Smooth muscle cell (in vitro differentiated cells): ENCODE measurements around the gene HSD11B1L. TPM values are rescaled to one million over a fixed set of nuclear protein-coding genes. Genes with fewer than 3 reads are reported as not detected.
"Not testable (repeated sequence)": the region's sequence is repeated elsewhere in the genome, so short reads cannot be mapped to it uniquely, and the experiment has no call there.

ENCODE experiments used
- DNase-seq: peaks from one replicate; lab custom pipeline; 2025; ENCODE audit not compliant: unreplicated experiment; lab: John Stamatoyannopoulos, UW
- H2AFZ ChIP-seq: fragments of 200-600 bp; sonication (generic); 2 replicates; pipeline ENCODE4 v1.6.0; 2016; ENCODE audit warnings: antibody characterized with exemption, low read depth, mild to moderate bottlenecking
- H3F3A ChIP-seq: fragments of 200-600 bp; sonication (generic); 2 replicates; pipeline ENCODE4 v1.6.0; 2017; ENCODE audit warnings: antibody characterized with exemption, low read depth
- H3K27ac ChIP-seq: fragments of 200-600 bp; sonication (generic); 2 replicates; pipeline ENCODE4 v1.5.1; 2016; ENCODE audit warnings: low read depth, mild to moderate bottlenecking
- H3K27me3 ChIP-seq: fragments of 200-600 bp; sonication (generic); 2 replicates; pipeline ENCODE4 v1.6.1; 2016; ENCODE audit warnings: low read depth, mild to moderate bottlenecking
- H3K36me3 ChIP-seq: fragments of 200-600 bp; sonication (generic); 2 replicates; pipeline ENCODE4 v1.5.1; 2016; ENCODE audit warnings: low read depth
- H3K4me1 ChIP-seq: fragments of 200-600 bp; sonication (generic); 2 replicates; pipeline ENCODE4 v1.5.1; 2016; ENCODE audit warnings: low read depth
- H3K4me2 ChIP-seq: fragments of 200-600 bp; sonication (generic); 2 replicates; pipeline ENCODE4 v1.6.0; 2016; ENCODE audit warnings: mild to moderate bottlenecking
- H3K4me3 ChIP-seq: fragments of 200-600 bp; sonication (generic); 2 replicates; pipeline ENCODE4 v1.5.1; 2016; ENCODE audit warnings: mild to moderate bottlenecking
- H3K79me2 ChIP-seq: fragments of 200-600 bp; sonication (generic); 2 replicates; pipeline ENCODE4 v1.6.0; 2016; ENCODE audit warnings: low read depth, mild to moderate bottlenecking
- H3K9ac ChIP-seq: fragments of 200-600 bp; sonication (generic); 2 replicates; pipeline ENCODE4 v1.6.0; 2016; ENCODE audit warnings: low read depth
- H3K9me3 ChIP-seq: fragments of 200-600 bp; sonication (generic); replicated peaks from 2 replicates; pipeline ENCODE4 v1.5.1; 2016; ENCODE audit warnings: low read depth
- H4K20me1 ChIP-seq: fragments of 200-600 bp; sonication (generic); 2 replicates; pipeline ENCODE4 v1.6.0; 2016; ENCODE audit warnings: low read depth
- whole genome bisulfite sequencing: methylation state at CpG from one replicate; pipeline ENCODE4 v1.1.7; 2016; ENCODE audit warnings: low lambda C conversion rate; 5-methylcytosine and 5-hydroxymethylcytosine counted together
- polyA plus RNA-seq: library from polyadenylated mRNA; unstranded; fragments of >200 nt; fragmentation: Nextera tagmentation; extraction: Ambion mirVana; gene quantifications from 2 replicates; pipeline ENCODE4 v1.2.1, GENCODE V29; 2016
- total RNA-seq: library from RNA; depleted of rRNA; stranded (reverse); fragments of >200 nt; gene quantifications from 2 replicates; pipeline ENCODE4 v1.2.3, GENCODE V29; 2014
- TF ChIP-seq, protein P1 (sequence below): fragments of 200-600 bp; sonication (generic); IDR thresholded peaks from 2 replicates; pipeline ENCODE4 v1.5.1; 2017; ENCODE audit warnings: borderline replicate concordance, mild to moderate bottlenecking, antibody characterized with exemption; ENCODE audit not compliant: insufficient read depth, poor library complexity, severe bottlenecking

HSD11B1L gene
- total and polyA plus RNA-seq, 2 experiments from 2014 or later: 28.0 to 28.4 TPM

DNA sequence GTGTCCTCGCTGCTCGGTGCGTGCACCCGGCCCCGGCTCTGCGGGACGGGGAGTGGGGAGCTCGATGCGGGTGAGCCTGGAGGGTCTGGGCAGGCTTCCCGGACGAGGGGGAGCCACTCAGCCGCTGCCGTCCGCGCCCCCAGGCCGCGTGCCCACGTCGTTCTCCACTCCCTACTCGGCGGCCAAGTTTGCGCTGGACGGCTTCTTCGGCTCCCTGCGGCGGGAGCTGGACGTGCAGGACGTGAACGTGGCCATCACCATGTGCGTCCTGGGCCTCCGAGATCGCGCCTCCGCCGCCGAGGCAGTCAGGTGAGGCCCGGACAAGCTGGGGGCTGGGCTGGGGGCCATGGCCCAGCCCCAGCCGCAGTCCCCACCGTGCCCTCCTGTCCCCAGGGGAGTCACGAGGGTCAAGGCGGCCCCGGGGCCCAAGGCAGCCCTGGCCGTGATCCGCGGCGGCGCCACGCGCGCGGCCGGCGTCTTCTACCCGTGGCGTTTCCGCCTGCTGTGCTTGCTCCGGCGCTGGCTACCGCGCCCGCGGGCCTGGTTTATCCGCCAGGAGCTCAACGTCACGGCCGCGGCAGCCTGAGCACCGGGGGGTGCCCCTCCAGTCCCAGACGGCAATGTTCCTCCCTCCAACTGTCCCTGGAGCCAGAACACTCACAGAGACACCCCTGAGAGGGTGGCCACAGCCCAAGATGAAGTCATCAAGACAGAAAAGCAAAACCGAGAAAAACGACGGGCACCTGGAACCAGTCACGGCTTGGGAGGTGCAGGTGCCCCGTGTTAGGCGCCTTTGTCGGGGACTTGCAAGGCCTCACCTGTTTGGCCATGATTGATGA is 6.8 kb downstream of the HSD11B1L start:
- H3K4me2 ChIP-seq: peak overlapping the region; percentile 82
- peaks cover 20% of the 10 kb centered on the region for H3F3A ChIP-seq
- no peak overlapping the region for H2AFZ ChIP-seq
- WGBS: 75% methylated on average over 74 of the region's 76 CpGs
- TF ChIP-seq, protein P1, sequence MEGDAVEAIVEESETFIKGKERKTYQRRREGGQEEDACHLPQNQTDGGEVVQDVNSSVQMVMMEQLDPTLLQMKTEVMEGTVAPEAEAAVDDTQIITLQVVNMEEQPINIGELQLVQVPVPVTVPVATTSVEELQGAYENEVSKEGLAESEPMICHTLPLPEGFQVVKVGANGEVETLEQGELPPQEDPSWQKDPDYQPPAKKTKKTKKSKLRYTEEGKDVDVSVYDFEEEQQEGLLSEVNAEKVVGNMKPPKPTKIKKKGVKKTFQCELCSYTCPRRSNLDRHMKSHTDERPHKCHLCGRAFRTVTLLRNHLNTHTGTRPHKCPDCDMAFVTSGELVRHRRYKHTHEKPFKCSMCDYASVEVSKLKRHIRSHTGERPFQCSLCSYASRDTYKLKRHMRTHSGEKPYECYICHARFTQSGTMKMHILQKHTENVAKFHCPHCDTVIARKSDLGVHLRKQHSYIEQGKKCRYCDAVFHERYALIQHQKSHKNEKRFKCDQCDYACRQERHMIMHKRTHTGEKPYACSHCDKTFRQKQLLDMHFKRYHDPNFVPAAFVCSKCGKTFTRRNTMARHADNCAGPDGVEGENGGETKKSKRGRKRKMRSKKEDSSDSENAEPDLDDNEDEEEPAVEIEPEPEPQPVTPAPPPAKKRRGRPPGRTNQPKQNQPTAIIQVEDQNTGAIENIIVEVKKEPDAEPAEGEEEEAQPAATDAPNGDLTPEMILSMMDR: no peak
- H3K36me3 ChIP-seq: no peaks in the 10 kb centered on the region
- DNase-seq: no peak
- peaks cover 25% of the 10 kb centered on the region for H3K79me2 ChIP-seq
- no peak overlapping the region for H3K9ac ChIP-seq
- peaks cover 28% of the 10 kb centered on the region for H4K20me1 ChIP-seq
- peak overlapping the region; percentile 58 for H3K4me3 ChIP-seq
- H3K9me3 ChIP-seq: no peaks in the 10 kb centered on the region
- H3K4me1 ChIP-seq: peaks cover 10% of the 10 kb centered on the region
- no peak overlapping the region for H3K27ac ChIP-seq
- H3K27me3 ChIP-seq: no peaks in the 10 kb centered on the region

DNA sequence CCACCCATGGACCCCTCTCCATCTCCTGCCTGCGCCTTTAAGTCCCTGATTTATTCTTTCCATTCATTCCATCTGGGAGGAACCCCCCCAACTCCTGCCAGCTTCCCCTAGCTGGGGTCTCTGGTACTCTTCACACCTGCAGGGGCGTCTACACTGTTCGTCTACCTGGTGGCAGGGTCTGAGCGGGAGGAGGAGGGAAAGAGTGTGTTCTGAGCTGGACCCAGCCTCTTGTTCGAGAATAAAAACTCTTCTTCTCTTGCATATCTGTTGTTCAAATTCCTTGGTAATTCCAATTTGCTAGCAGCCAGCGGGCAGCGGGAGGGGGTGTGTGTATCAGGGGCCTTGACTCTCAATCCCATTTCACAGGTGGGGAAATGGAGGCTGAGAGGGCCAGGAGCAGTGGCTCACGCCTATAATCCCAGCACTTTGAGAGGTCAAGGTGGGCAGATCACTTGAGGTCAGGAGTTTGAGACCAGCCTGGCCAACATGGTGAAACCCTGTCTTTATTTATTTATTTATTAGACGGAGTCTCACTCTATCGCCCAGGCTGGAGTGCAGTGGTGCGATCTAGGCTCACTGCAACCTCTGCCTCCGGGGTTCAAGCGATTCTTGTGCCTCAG is 7.5 kb downstream of the HSD11B1L start:
- not testable (repeated sequence) for H3K27me3 ChIP-seq, H3K4me3 ChIP-seq, H2AFZ ChIP-seq, H3K27ac ChIP-seq, H3K4me2 ChIP-seq, H3K36me3 ChIP-seq, DNase-seq, H3K9me3 ChIP-seq, H3K9ac ChIP-seq
- Histone ChIP-seq H3K79me2 (peaks cover 33% of the 10 kb centered on the region), H3K4me1 (peaks cover 10% of the 10 kb centered on the region), H4K20me1 (peaks cover 36% of the 10 kb centered on the region), H3F3A (peaks cover 20% of the 10 kb centered on the region)
- 95% methylated on average over 13 of the region's 13 CpGs for WGBS

DNA sequence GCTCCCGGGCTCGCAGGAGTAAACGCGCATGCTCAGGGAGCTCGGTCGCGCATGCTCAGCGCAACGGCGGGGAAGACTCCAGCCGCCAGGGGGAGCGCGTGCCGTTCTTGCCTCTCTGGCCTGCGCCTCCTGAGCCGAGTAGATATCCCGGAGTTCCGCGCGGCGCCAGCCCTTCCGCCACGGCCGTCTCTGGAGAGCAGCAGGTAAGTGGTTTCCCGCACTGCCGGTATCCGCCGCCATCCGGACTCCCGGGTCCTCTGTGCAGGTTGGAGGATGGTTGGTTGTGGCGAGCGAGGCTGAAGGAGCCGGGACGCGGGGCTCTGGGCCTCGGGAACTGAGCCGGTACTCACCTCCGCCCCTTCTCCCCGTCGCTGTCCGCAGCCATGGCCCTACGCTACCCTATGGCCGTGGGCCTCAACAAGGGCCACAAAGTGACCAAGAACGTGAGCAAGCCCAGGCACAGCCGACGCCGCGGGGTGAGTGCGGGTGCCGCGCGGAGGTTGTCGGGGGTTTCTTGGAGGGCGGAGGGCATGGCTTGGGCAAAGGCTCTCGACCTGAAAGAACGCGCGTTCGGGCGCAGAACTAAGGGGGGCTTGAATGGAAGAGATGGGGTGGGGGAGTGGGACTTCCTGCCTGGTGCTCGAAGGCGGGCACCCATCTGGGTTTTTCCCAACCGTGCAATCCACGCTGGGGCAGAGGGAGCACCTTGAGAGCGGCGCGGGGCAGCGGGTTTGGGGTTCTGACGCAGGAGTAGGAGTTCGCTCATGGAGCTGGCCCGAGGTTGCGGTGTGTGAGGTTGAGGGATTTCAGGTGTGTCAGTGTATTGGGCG is 9.5 kb downstream of the HSD11B1L start, which contains the start of gene RPL36:
Gene RPL36, plus strand, starts transcription at position 171 of the 830 bp plus-strand sequence. Its CDS starts 213 bp downstream, at position 384.
- H3K36me3 ChIP-seq: no peaks in the 10 kb centered on the region
- H3K4me3 ChIP-seq: peak within 1 kb of the TSS; percentile 74
- under 1% methylated on average over 73 of the region's 73 CpGs for WGBS
- H3K9ac ChIP-seq: peak within 1 kb of the TSS; percentile 88
- peak within 1 kb of the TSS; percentile 90 for H3K4me2 ChIP-seq
- peak; percentile 94 for DNase-seq
- no peak within 1 kb of the TSS for H2AFZ ChIP-seq
- TF ChIP-seq, protein P1: peak; percentile 84
- H3K27me3 ChIP-seq: no peaks in the 10 kb centered on the region
- peaks cover 20% of the 10 kb centered on the region for H3F3A ChIP-seq
- peaks cover 52% of the 10 kb centered on the region for H3K79me2 ChIP-seq
- peaks cover 56% of the 10 kb centered on the region for H4K20me1 ChIP-seq
- H3K27ac ChIP-seq: peak within 1 kb of the TSS; percentile 69
- peaks cover 10% of the 10 kb centered on the region for H3K4me1 ChIP-seq
- H3K9me3 ChIP-seq: no peaks in the 10 kb centered on the region
